ENCODE measurements around the gene GGT5.
A peak's percentile ranks its signal among the peaks of the same experiment; 100 is the strongest.
"Not testable (repeated sequence)": the region's sequence is repeated elsewhere in the genome, so short reads cannot be mapped to it uniquely, and the experiment has no call there.

The GGT5 gene

GRCh38 chr22:24219750-24220149 is 25.1 kb downstream of the GGT5 start:
- no peak overlapping the region for H3K27ac ChIP-seq
- TF ChIP-seq CTCF (conservative IDR thresholded peaks at IDR 0.05) = no peak

- TF ChIP-seq CTCF (conservative IDR thresholded peaks at IDR 0.05) = no peak
- H3K27ac ChIP-seq = no peak overlapping the region
Measured at GRCh38 chr22:24217384-24217783, 27.5 kb downstream of the GGT5 start.

- H3K27ac ChIP-seq = no peak overlapping the region
- TF ChIP-seq CTCF (conservative IDR thresholded peaks at IDR 0.05) = no peak
Measured at GRCh38 chr22:24216541-24217209, 28.2 kb downstream of the GGT5 start.

- no peak overlapping the region for H3K27ac ChIP-seq
- no peak for TF ChIP-seq CTCF (conservative IDR thresholded peaks at IDR 0.05)
Measured at GRCh38 chr22:24214467-24215285, 30.2 kb downstream of the GGT5 start.

- not testable (repeated sequence) for H3K27ac ChIP-seq
Measured at GRCh38 chr22:24213111-24213510, 31.8 kb downstream of the GGT5 start.

- not testable (repeated sequence) for H3K27ac ChIP-seq
Measured at GRCh38 chr22:24211716-24212115, 33.2 kb downstream of the GGT5 start.

- H3K27ac ChIP-seq = not testable (repeated sequence)
Measured at GRCh38 chr22:24210409-24210808, 34.5 kb downstream of the GGT5 start.

- no peak for TF ChIP-seq CTCF (conservative IDR thresholded peaks at IDR 0.05)
- peak overlapping the region; percentile 98 for H3K27ac ChIP-seq
Measured at GRCh38 chr22:24209687-24210086, 35.2 kb downstream of the GGT5 start.

- H3K27ac ChIP-seq = peak overlapping the region; percentile 98
- TF ChIP-seq CTCF (conservative IDR thresholded peaks at IDR 0.05) = no peak
Measured at GRCh38 chr22:24209016-24209415, 35.9 kb downstream of the GGT5 start.
